HCT116 (cell line): ENCODE data around the gene MID1. TPM values are rescaled to one million over a fixed set of nuclear protein-coding genes. Genes with fewer than 3 reads are reported as not detected.

Experiments used
- ATAC-seq: fragments of 200-7000 bp; cut with Tn5 transposase; 2 replicates; pipeline ENCODE4 v1.9.1; 2020; ENCODE audit warnings: mild to moderate bottlenecking, moderate library complexity
- BruUV-seq: library from RNA; stranded (reverse); fragments of 400-500 nt; replicated peaks from 2 replicates; lab custom pipeline; 2021; lab: Mats Ljungman, UMichigan
- CTCF ChIA-PET: fragments of 300-600 bp; sonication (Branson Sonifier 250); formaldehyde crosslinking; loops from one replicate; lab custom pipeline; 2021; ENCODE audit warnings: antibody characterized with exemption; lab: Charles Lee
- POLR2A ChIA-PET: fragments of 300-600, 350-600 bp; sonication (Branson Sonifier 250); formaldehyde crosslinking; loops from one replicate; lab custom pipeline; 2021; ENCODE audit warnings: antibody characterized with exemption; lab: Charles Lee
- RAD21 ChIA-PET, 2 experiments: fragments of 300-600 bp; sonication (Branson Sonifier 250); formaldehyde crosslinking; loops; one replicate each; lab custom pipeline; 2023; ENCODE audit warnings: low total read pairs in 2 of 2; ENCODE audit not compliant: uncharacterized antibody in 2 of 2, unreplicated experiment in 2 of 2, low non-redundant PET in 1 of 2; lab: Charles Lee
- DNase-seq: peaks from one replicate; pipeline ENCODE4 v3.0.0-alpha.2; 2010; ENCODE audit warnings: low read depth, low spot score
- H2AFZ ChIP-seq: fragments of 200-600 bp; shearing (Covaris generic), sonication (generic); 2 replicates; pipeline ENCODE4 v1.6.1; 2017; ENCODE audit warnings: low read depth, mixed run types, mixed read lengths, antibody characterized with exemption, low read length; ENCODE audit not compliant: poor library complexity, severe bottlenecking
- H3K27ac ChIP-seq: 2 replicates; pipeline ENCODE4 v1.5.1; 2012; ENCODE audit warnings: low read depth, low read length
- H3K27me3 ChIP-seq: fragments of 200-600 bp; sonication (generic); 2 replicates; pipeline ENCODE4 v1.6.1; 2016; ENCODE audit warnings: mixed run types, low read length, mixed read lengths; ENCODE audit not compliant: insufficient read depth
- H3K36me3 ChIP-seq, 2 experiments: fragments of 200-500 bp in 1 of 2; fragments of 200-600 bp in 1 of 2; sonication (Bioruptor generic) in 1 of 2; sonication (generic) in 1 of 2; 2 replicates each; pipeline versions ENCODE4 v1.5.1 to v1.6.1; 2014 to 2016; ENCODE audit warnings: low read length in 2 of 2, inconsistent platforms in 1 of 2, mixed read lengths in 1 of 2, mixed run types in 1 of 2; ENCODE audit not compliant: insufficient read depth in 2 of 2, control insufficient read depth in 1 of 2
- H3K4me1 ChIP-seq, 2 experiments: fragments of 200-600 bp in 1 of 2; sonication (generic) in 1 of 2; 2 replicates each; pipeline versions ENCODE4 v1.5.1 to v1.6.1; 2012 to 2017; ENCODE audit warnings: low read length in 2 of 2, inconsistent platforms in 1 of 2, mild to moderate bottlenecking in 1 of 2, mixed read lengths in 1 of 2, mixed run types in 1 of 2, moderate library complexity in 1 of 2; ENCODE audit not compliant: insufficient read depth in 2 of 2, control insufficient read depth in 1 of 2
- H3K4me2 ChIP-seq: fragments of 200-600 bp; sonication (generic); 2 replicates; pipeline ENCODE4 v1.6.1; 2017; ENCODE audit warnings: mixed run types, low read length, mixed read lengths
- H3K4me3 ChIP-seq, 2 experiments: fragments of 200-600 bp in 1 of 2; sonication (generic) in 1 of 2; replicated peaks in 1 of 2; 2 replicates each; pipeline ENCODE4 v1.5.1; 2011 to 2016; ENCODE audit warnings: low read length in 2 of 2, control low read depth in 1 of 2, low read depth in 1 of 2, mild to moderate bottlenecking in 1 of 2, mixed read lengths in 1 of 2, mixed run types in 1 of 2
- H3K79me2 ChIP-seq: fragments of 200-600 bp; sonication (generic); 2 replicates; pipeline ENCODE4 v1.6.1; 2017; ENCODE audit warnings: mild to moderate bottlenecking, mixed run types, low read length, moderate library complexity, mixed read lengths; ENCODE audit not compliant: insufficient read depth
- H3K9ac ChIP-seq: fragments of 200-600 bp; sonication (generic); 2 replicates; pipeline ENCODE4 v1.6.1; 2016; ENCODE audit warnings: low read length, mixed read lengths
- H3K9me2 ChIP-seq: fragments of 200-600 bp; sonication (generic), shearing (Covaris generic); 2 replicates; pipeline ENCODE4 v1.6.1; 2017; ENCODE audit warnings: mixed run types, mild to moderate bottlenecking, moderate library complexity; ENCODE audit not compliant: insufficient read depth
- H3K9me3 ChIP-seq, 2 experiments: fragments of 200-500 bp in 1 of 2; fragments of 200-600 bp in 1 of 2; sonication (Bioruptor generic) in 1 of 2; sonication (generic) in 1 of 2; 2 replicates each; pipeline ENCODE4 v1.6.1; 2014 to 2017; ENCODE audit warnings: low read length in 2 of 2, mixed read lengths in 2 of 2, inconsistent platforms in 1 of 2, low read depth in 1 of 2, mild to moderate bottlenecking in 1 of 2, mixed run types in 1 of 2, moderate library complexity in 1 of 2; ENCODE audit not compliant: control insufficient read depth in 1 of 2, insufficient read depth in 1 of 2
- H4K20me1 ChIP-seq: fragments of 200-600 bp; sonication (generic), shearing (Covaris generic); 2 replicates; pipeline ENCODE4 v1.6.1; 2017; ENCODE audit warnings: mixed run types, mild to moderate bottlenecking, moderate library complexity; ENCODE audit not compliant: insufficient read depth
- EZH2 ChIP-seq: fragments of 200-600 bp; sonication (generic); IDR thresholded peaks from 2 replicates; pipeline ENCODE4 v1.6.1; 2017; ENCODE audit warnings: antibody characterized with exemption, mixed run types
- FOSL1 ChIP-seq: IDR thresholded peaks from 2 replicates; pipeline ENCODE4 v1.6.1; 2012; ENCODE audit warnings: low read depth
- JUND ChIP-seq: IDR thresholded peaks from 2 replicates; pipeline ENCODE4 v1.6.1; 2012
- POLR2A ChIP-seq: IDR thresholded peaks from 2 replicates; pipeline ENCODE4 v1.7.0; 2011; ENCODE audit warnings: borderline replicate concordance; ENCODE audit not compliant: insufficient read depth, insufficient read length; ENCODE audit errors: extremely low read depth
- RAD21 ChIP-seq: IDR thresholded peaks from 2 replicates; pipeline ENCODE4 v1.6.1; 2012; ENCODE audit warnings: low read depth, mild to moderate bottlenecking
- SIN3A ChIP-seq: IDR thresholded peaks from 2 replicates; pipeline ENCODE4 v1.6.1; 2012; ENCODE audit warnings: low read depth
- TCF7L2 ChIP-seq: IDR thresholded peaks from 2 replicates; pipeline ENCODE4 v1.7.0; 2011; ENCODE audit warnings: borderline replicate concordance, inconsistent platforms; ENCODE audit not compliant: insufficient read depth, insufficient read length; ENCODE audit errors: extremely low read depth
- ZFX ChIP-seq: fragments of 450-650 bp; IDR thresholded peaks from 2 replicates; pipeline ENCODE4 v1.6.1; 2017
- intact Hi-C: fragments of 100-400 bp; cut with micrococcal nuclease; formaldehyde crosslinking; loops from 2 replicates; pipeline ENCODE4 v1.10.0; 2022
- total RNA-seq: library from RNA; stranded (reverse); gene quantifications from one replicate; pipeline ENCODE4 v1.2.1, GENCODE V29; 2021; ENCODE audit not compliant: unreplicated experiment
- TF ChIP-seq, protein P1 (sequence below): IDR thresholded peaks from 2 replicates; pipeline ENCODE4 v1.6.1; 2011; ENCODE audit warnings: mild to moderate bottlenecking, low read length, moderate library complexity; ENCODE audit not compliant: insufficient replicate concordance; ENCODE audit errors: extremely low read depth
- TF ChIP-seq, protein P2 (sequence below): IDR thresholded peaks from 2 replicates; pipeline ENCODE4 v1.6.1; 2012

MID1 gene
- total RNA-seq, 1 experiment from 2014 or later, result 48.8 TPM

DNA sequence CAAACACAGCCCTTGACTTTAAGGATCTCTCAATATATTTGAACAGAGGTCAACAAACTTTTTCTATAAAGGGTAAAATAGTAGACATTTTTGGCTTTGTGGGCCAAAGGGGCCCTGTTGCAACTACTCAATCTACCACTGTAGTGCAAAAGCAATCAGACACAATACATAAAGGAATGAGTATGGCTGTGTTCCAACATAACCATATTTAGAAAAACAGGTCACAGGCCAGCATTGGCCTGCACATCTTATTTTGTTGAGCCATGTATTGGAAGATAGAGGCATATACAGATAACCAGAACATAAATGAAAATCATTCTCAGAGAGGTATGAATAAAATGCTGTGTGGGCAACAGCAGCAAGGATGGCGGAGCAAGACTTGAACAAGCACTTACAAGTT is 49.8 kb downstream of the MID1 start:
- Histone ChIP-seq H3K27me3 (no peaks in the 10 kb centered on the region), H3K4me1 (peaks cover 32 to 64% of the 10 kb centered on the region in 2 experiments), H3K36me3 (no peaks in the 10 kb centered on the region), H2AFZ (no peak overlapping the region), H4K20me1 (no peaks in the 10 kb centered on the region), H3K9me3 (no peaks in the 10 kb centered on the region), H3K4me3 (no peak overlapping the region), H3K9ac (no peak overlapping the region), H3K27ac (no peak overlapping the region), H3K79me2 (peaks cover 96% of the 10 kb centered on the region), H3K4me2 (peak overlapping the region; percentile 9; the same call in 1 of the 2 replicates), H3K9me2 (no peaks in the 10 kb centered on the region)
- ChIA-PET CTCF (no interaction called here), RAD21 (no interaction called here), POLR2A (no interaction called here)
- intact Hi-C loops, result no loop called here
- BruUV-seq, result no TSS peak
- ATAC-seq, result no peak
- TF ChIP-seq JUND (no peak), EZH2 (no peak), ZFX (no peak), SIN3A (no peak), TCF7L2 (no peak), FOSL1 (no peak), POLR2A (no peak), RAD21 (no peak)
- TF ChIP-seq, protein P1, sequence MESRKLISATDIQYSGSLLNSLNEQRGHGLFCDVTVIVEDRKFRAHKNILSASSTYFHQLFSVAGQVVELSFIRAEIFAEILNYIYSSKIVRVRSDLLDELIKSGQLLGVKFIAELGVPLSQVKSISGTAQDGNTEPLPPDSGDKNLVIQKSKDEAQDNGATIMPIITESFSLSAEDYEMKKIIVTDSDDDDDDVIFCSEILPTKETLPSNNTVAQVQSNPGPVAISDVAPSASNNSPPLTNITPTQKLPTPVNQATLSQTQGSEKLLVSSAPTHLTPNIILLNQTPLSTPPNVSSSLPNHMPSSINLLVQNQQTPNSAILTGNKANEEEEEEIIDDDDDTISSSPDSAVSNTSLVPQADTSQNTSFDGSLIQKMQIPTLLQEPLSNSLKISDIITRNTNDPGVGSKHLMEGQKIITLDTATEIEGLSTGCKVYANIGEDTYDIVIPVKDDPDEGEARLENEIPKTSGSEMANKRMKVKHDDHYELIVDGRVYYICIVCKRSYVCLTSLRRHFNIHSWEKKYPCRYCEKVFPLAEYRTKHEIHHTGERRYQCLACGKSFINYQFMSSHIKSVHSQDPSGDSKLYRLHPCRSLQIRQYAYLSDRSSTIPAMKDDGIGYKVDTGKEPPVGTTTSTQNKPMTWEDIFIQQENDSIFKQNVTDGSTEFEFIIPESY, result no peak
- TF ChIP-seq, protein P2, sequence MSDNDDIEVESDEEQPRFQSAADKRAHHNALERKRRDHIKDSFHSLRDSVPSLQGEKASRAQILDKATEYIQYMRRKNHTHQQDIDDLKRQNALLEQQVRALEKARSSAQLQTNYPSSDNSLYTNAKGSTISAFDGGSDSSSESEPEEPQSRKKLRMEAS, result no peak
- no peak for DNase-seq
